H9 (cell line): ENCODE measurements around the gene TAF4B. TPM values are rescaled to one million over a fixed set of nuclear protein-coding genes. Genes with fewer than 3 reads are reported as not detected.
"Not testable (repeated sequence)": the region's sequence is repeated elsewhere in the genome, so short reads cannot be mapped to it uniquely, and the experiment has no call there.

ENCODE experiments used
- DNase-seq: peaks from one replicate; pipeline ENCODE4 v3.0.0-alpha.2; 2017
- H2AFZ ChIP-seq: one replicate; pipeline ENCODE4 v1.6.1; 2013; ENCODE audit warnings: mild to moderate bottlenecking, low read length, control low read depth, moderate library complexity
- H2AK5ac ChIP-seq: 2 replicates; pipeline ENCODE4 v1.6.1; 2013; ENCODE audit warnings: low read length, control low read depth, mixed read lengths; ENCODE audit not compliant: insufficient read length
- H2BK120ac ChIP-seq: one replicate; pipeline ENCODE4 v1.6.1; 2013; ENCODE audit warnings: low read depth, mild to moderate bottlenecking, low read length, control low read depth, inconsistent platforms; ENCODE audit not compliant: poor library complexity, severe bottlenecking
- H2BK12ac ChIP-seq: 2 replicates; pipeline ENCODE4 v1.6.1; 2013; ENCODE audit warnings: low read length, control low read depth, mixed read lengths, low read depth; ENCODE audit not compliant: insufficient read length
- H2BK15ac ChIP-seq: 2 replicates; pipeline ENCODE4 v1.6.1; 2013; ENCODE audit warnings: low read depth, low read length, control low read depth
- H2BK20ac ChIP-seq: one replicate; pipeline ENCODE4 v1.6.1; 2013; ENCODE audit warnings: low read depth, mild to moderate bottlenecking, low read length, control low read depth, inconsistent platforms; ENCODE audit not compliant: poor library complexity, severe bottlenecking
- H2BK5ac ChIP-seq: 2 replicates; pipeline ENCODE4 v1.6.1; 2013; ENCODE audit warnings: low read length, control low read depth, mixed read lengths; ENCODE audit not compliant: insufficient read length
- H3K14ac ChIP-seq: 2 replicates; pipeline ENCODE4 v1.6.1; 2013; ENCODE audit warnings: low read length, control low read depth; ENCODE audit not compliant: insufficient read depth
- H3K18ac ChIP-seq: 2 replicates; pipeline ENCODE4 v1.6.1; 2013; ENCODE audit warnings: low read depth, mild to moderate bottlenecking, mixed read lengths, low read length, control low read depth; ENCODE audit not compliant: insufficient read length
- H3K23ac ChIP-seq: 2 replicates; pipeline ENCODE4 v1.6.1; 2013; ENCODE audit warnings: low read length, control low read depth, mixed read lengths, low read depth; ENCODE audit not compliant: insufficient read length
- H3K23me2 ChIP-seq: 2 replicates; pipeline ENCODE4 v1.6.1; 2013; ENCODE audit warnings: low read depth, mild to moderate bottlenecking, mixed read lengths, low read length, control low read depth; ENCODE audit not compliant: insufficient read length, poor library complexity, severe bottlenecking
- H3K27ac ChIP-seq: 2 replicates; pipeline ENCODE4 v1.5.1; 2013; ENCODE audit warnings: low read length, control low read depth, mixed read lengths, low read depth; ENCODE audit not compliant: insufficient read length
- H3K27me3 ChIP-seq: 2 replicates; pipeline ENCODE4 v1.6.1; 2013; ENCODE audit warnings: low read length, control low read depth, inconsistent platforms; ENCODE audit not compliant: insufficient read depth
- H3K4ac ChIP-seq: 2 replicates; pipeline ENCODE4 v1.6.1; 2013; ENCODE audit warnings: low read depth, mild to moderate bottlenecking, control low read depth, inconsistent platforms, low read length, moderate library complexity
- H3K4me1 ChIP-seq: 2 replicates; pipeline ENCODE4 v1.6.1; 2013; ENCODE audit warnings: low read length, control low read depth, inconsistent platforms; ENCODE audit not compliant: insufficient read depth
- H3K4me2 ChIP-seq: 2 replicates; pipeline ENCODE4 v1.6.1; 2013; ENCODE audit warnings: low read length, control low read depth, mixed read lengths; ENCODE audit not compliant: insufficient read length, insufficient read depth
- H3K56ac ChIP-seq: 2 replicates; pipeline ENCODE4 v1.6.1; 2013; ENCODE audit warnings: low read depth, mild to moderate bottlenecking, mixed read lengths, low read length, control low read depth; ENCODE audit not compliant: insufficient read length
- H3K79me1 ChIP-seq: 2 replicates; pipeline ENCODE4 v1.6.1; 2013; ENCODE audit warnings: low read depth, mild to moderate bottlenecking, moderate library complexity, low read length, control low read depth, inconsistent platforms; ENCODE audit not compliant: insufficient read depth, poor library complexity, severe bottlenecking
- H3K79me2 ChIP-seq: 2 replicates; pipeline ENCODE4 v1.6.1; 2013; ENCODE audit warnings: low read length, control low read depth, inconsistent platforms; ENCODE audit not compliant: insufficient read depth
- H3K9ac ChIP-seq: 2 replicates; pipeline ENCODE4 v1.6.1; 2013; ENCODE audit warnings: low read length, control low read depth, mixed read lengths; ENCODE audit not compliant: insufficient read length; ENCODE audit errors: extremely low read depth
- H3K9me3 ChIP-seq: one replicate; pipeline ENCODE4 v1.6.1; 2013; ENCODE audit warnings: low read depth, low read length, inconsistent platforms; ENCODE audit not compliant: control insufficient read depth
- H3T11ph ChIP-seq: one replicate; pipeline ENCODE4 v1.6.1; 2013; ENCODE audit warnings: mild to moderate bottlenecking, low read length, control low read depth, inconsistent platforms
- H4K20me1 ChIP-seq: one replicate; pipeline ENCODE4 v1.6.1; 2013; ENCODE audit not compliant: control insufficient read depth, insufficient read length, insufficient read depth
- H4K5ac ChIP-seq: 2 replicates; pipeline ENCODE4 v1.6.1; 2013; ENCODE audit warnings: low read depth, mild to moderate bottlenecking, mixed read lengths, low read length, control low read depth; ENCODE audit not compliant: insufficient read length
- H4K8ac ChIP-seq: replicated peaks from 2 replicates; pipeline ENCODE4 v1.6.1; 2013; ENCODE audit warnings: low read length, control low read depth, mixed read lengths, low read depth; ENCODE audit not compliant: insufficient read length
- H4K91ac ChIP-seq: 2 replicates; pipeline ENCODE4 v1.6.1; 2013; ENCODE audit warnings: low read depth, mild to moderate bottlenecking, moderate library complexity, mixed read lengths, low read length, control low read depth; ENCODE audit not compliant: insufficient read length
- H3K27ac Mint-ChIP-seq, 3 experiments: 2 replicates in 2 of 3; 3 replicates in 1 of 3; pipeline ENCODE4 v1.8.0; 2020 to 2021; ENCODE audit warnings: mixed read lengths in 3 of 3, mild to moderate bottlenecking in 1 of 3, moderate library complexity in 1 of 3
- H3K27me3 Mint-ChIP-seq: 2 replicates; pipeline ENCODE4 v1.8.0; 2021; ENCODE audit warnings: low read depth, mild to moderate bottlenecking, moderate library complexity, mixed read lengths
- H3K36me3 Mint-ChIP-seq, 3 experiments: 2 replicates in 2 of 3; 3 replicates in 1 of 3; pipeline ENCODE4 v1.8.0; 2020 to 2021; ENCODE audit warnings: low read depth in 3 of 3, mixed read lengths in 3 of 3; ENCODE audit not compliant: insufficient read depth in 1 of 3
- H3K4me1 Mint-ChIP-seq, 2 experiments: 2 replicates each; pipeline ENCODE4 v1.8.0; 2020; ENCODE audit warnings: mixed read lengths in 2 of 2
- H3K4me3 Mint-ChIP-seq, 2 experiments: 2 replicates in 1 of 2; 3 replicates in 1 of 2; pipeline ENCODE4 v1.8.0; 2020 to 2021; ENCODE audit warnings: mild to moderate bottlenecking in 2 of 2, mixed read lengths in 2 of 2, moderate library complexity in 1 of 2
- H3K9me3 Mint-ChIP-seq, 2 experiments: 2 replicates in 1 of 2; 3 replicates in 1 of 2; pipeline ENCODE4 v1.8.0; 2020; ENCODE audit warnings: mild to moderate bottlenecking in 2 of 2, mixed read lengths in 2 of 2, moderate library complexity in 1 of 2
- WGBS: extraction: QIAGEN DNeasy Blood & Tissue Kit; methylation state at CpG from one replicate; pipeline ENCODE4 v1.1.7; 2013; ENCODE audit warnings: missing lambda C conversion rate, low lambda C conversion rate, mixed read lengths; ENCODE audit not compliant: insufficient read length; ENCODE audit errors: extremely low coverage; 5-methylcytosine and 5-hydroxymethylcytosine counted together
- total RNA-seq: library from RNA; stranded (reverse); gene quantifications from 2 replicates; pipeline ENCODE4 v1.2.1, GENCODE V29; 2021
- TF ChIP-seq, protein P1 (sequence below): fragments of 200-600 bp; sonication (generic); conservative IDR thresholded peaks from 3 replicates; pipeline ENCODE4 v1.8.0; 2021; ENCODE audit warnings: antibody characterized with exemption, mild to moderate bottlenecking

The TAF4B gene
- total RNA-seq, 1 experiment from 2014 or later: 19.8 TPM

- Histone ChIP-seq H2BK120ac (no peak overlapping the region), H2BK15ac (no peak overlapping the region), H3K27me3 (no peaks in the 10 kb centered on the region), H4K5ac (no peak overlapping the region), H3K27ac (no peak overlapping the region), H3K4me2 (no peak overlapping the region), H3K4ac (no peak overlapping the region), H2BK20ac (no peak overlapping the region), H2AFZ (no peak overlapping the region), H3T11ph (no peak overlapping the region), H4K20me1 (no peaks in the 10 kb centered on the region), H2BK5ac (no peak overlapping the region), H2AK5ac (no peak overlapping the region), H3K23ac (no peak overlapping the region), H3K4me1 (no peaks in the 10 kb centered on the region), H3K18ac (no peak overlapping the region), H3K23me2 (no peaks in the 10 kb centered on the region), H4K8ac (no peak overlapping the region), H3K14ac (no peak overlapping the region), H4K91ac (no peak overlapping the region), H3K9ac (no peak overlapping the region), H3K79me1 (no peaks in the 10 kb centered on the region), H2BK12ac (no peak overlapping the region), H3K9me3 (no peaks in the 10 kb centered on the region), H3K79me2 (no peaks in the 10 kb centered on the region), H3K56ac (no peak overlapping the region)
- no peak for DNase-seq
- Mint-ChIP-seq H3K9me3 (no peaks in the 10 kb centered on the region), H3K36me3 (no peaks in the 10 kb centered on the region), H3K4me1 (peaks cover 10 to 13% of the 10 kb centered on the region in 2 experiments), H3K27me3 (peaks cover 6% of the 10 kb centered on the region), H3K4me3 (no peak overlapping the region), H3K27ac (peak overlapping the region in 1 of 3 experiments; percentile 47; a peak in 1 of 7 replicates)
- TF ChIP-seq, protein P1, sequence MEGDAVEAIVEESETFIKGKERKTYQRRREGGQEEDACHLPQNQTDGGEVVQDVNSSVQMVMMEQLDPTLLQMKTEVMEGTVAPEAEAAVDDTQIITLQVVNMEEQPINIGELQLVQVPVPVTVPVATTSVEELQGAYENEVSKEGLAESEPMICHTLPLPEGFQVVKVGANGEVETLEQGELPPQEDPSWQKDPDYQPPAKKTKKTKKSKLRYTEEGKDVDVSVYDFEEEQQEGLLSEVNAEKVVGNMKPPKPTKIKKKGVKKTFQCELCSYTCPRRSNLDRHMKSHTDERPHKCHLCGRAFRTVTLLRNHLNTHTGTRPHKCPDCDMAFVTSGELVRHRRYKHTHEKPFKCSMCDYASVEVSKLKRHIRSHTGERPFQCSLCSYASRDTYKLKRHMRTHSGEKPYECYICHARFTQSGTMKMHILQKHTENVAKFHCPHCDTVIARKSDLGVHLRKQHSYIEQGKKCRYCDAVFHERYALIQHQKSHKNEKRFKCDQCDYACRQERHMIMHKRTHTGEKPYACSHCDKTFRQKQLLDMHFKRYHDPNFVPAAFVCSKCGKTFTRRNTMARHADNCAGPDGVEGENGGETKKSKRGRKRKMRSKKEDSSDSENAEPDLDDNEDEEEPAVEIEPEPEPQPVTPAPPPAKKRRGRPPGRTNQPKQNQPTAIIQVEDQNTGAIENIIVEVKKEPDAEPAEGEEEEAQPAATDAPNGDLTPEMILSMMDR: no peak
- WGBS: no CpG with 5 or more reads among the region's 11 CpGs
Observed at GRCh38 chr18:26436176-26437051, 210.2 kb downstream of the TAF4B start.

DNA sequence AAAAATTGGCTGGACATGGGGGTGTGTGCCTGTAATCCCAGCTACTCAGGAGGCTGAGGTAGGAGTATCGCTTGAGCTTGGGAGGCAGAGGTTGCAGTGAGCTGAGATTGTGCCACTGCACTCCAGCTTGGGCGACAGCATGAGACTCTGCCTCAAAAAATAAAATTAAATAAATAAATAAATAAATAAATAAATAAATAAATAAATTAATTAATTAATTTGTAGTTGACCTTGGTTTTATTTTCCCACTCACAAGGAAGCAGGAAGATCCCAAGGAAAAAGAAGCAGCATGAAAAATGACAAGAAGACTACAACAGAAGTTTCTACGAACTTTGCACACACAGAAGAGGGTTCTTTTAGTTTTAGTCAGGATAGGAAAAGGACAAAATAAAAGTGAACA lies 211.4 kb downstream of the TAF4B start:
- not testable (repeated sequence) for H3K27ac ChIP-seq, H3K18ac ChIP-seq, H3K36me3 Mint-ChIP-seq, H3K4me3 Mint-ChIP-seq, H3K23ac ChIP-seq, H3K27me3 ChIP-seq, H4K8ac ChIP-seq, H3K79me1 ChIP-seq, H3K4ac ChIP-seq, H3K9me3 Mint-ChIP-seq, H3K79me2 ChIP-seq, H3K27me3 Mint-ChIP-seq, H3K27ac Mint-ChIP-seq, H3K56ac ChIP-seq, H2BK120ac ChIP-seq, H3T11ph ChIP-seq, H2AK5ac ChIP-seq, H2BK20ac ChIP-seq, H2BK12ac ChIP-seq, H2BK5ac ChIP-seq, H3K9me3 ChIP-seq, H2BK15ac ChIP-seq, H3K4me1 ChIP-seq, H3K14ac ChIP-seq, H4K20me1 ChIP-seq, DNase-seq, H2AFZ ChIP-seq, H3K4me2 ChIP-seq, H4K5ac ChIP-seq, H4K91ac ChIP-seq, H3K23me2 ChIP-seq, H3K9ac ChIP-seq
- no CpG with 5 or more reads among the region's 3 CpGs for WGBS
- peaks cover 11 to 13% of the 10 kb centered on the region in 2 experiments for H3K4me1 Mint-ChIP-seq
